ENCODE data around the gene SYNE1.

- TF ChIP-seq, protein P1, sequence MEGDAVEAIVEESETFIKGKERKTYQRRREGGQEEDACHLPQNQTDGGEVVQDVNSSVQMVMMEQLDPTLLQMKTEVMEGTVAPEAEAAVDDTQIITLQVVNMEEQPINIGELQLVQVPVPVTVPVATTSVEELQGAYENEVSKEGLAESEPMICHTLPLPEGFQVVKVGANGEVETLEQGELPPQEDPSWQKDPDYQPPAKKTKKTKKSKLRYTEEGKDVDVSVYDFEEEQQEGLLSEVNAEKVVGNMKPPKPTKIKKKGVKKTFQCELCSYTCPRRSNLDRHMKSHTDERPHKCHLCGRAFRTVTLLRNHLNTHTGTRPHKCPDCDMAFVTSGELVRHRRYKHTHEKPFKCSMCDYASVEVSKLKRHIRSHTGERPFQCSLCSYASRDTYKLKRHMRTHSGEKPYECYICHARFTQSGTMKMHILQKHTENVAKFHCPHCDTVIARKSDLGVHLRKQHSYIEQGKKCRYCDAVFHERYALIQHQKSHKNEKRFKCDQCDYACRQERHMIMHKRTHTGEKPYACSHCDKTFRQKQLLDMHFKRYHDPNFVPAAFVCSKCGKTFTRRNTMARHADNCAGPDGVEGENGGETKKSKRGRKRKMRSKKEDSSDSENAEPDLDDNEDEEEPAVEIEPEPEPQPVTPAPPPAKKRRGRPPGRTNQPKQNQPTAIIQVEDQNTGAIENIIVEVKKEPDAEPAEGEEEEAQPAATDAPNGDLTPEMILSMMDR (IDR thresholded peaks at IDR 0.05; ENCODE audit: poor library complexity, severe bottlenecking) = no peak
- TF ChIP-seq EP300 (conservative IDR thresholded peaks at IDR 0.05; ENCODE audit: poor library complexity, severe bottlenecking) (no peak), RAD21 (conservative IDR thresholded peaks at IDR 0.05) (no peak), MXI1 (conservative IDR thresholded peaks at IDR 0.05; ENCODE audit: poor library complexity, severe bottlenecking) (no peak)
Measured at GRCh38 chr6:152085451-152085921, 551.7 kb downstream of the SYNE1 start.
